Prostate gland (tissue), 2 donors: ENCODE results near the gene ZSWIM6. TPM values are rescaled to one million over a fixed set of nuclear protein-coding genes. Genes with fewer than 3 reads are reported as not detected.

Experiments used
- DNase-seq: peaks from one replicate; pipeline ENCODE4 v3.0.0-alpha.2; 2019; ENCODE audit warnings: low spot score
- H3K27ac ChIP-seq, 2 donors: fragments of 200-600 bp; sonication (generic); 2 replicates each; pipeline ENCODE4 v1.5.1; 2017 to 2019
- H3K27me3 ChIP-seq: fragments of 200-600 bp; sonication (generic); replicated peaks from 2 replicates; pipeline ENCODE4 v1.5.1; 2019; ENCODE audit not compliant: insufficient read depth
- H3K36me3 ChIP-seq, 2 donors: fragments of 200-600 bp; sonication (generic); 1 replicate in 1 of 2; 2 replicates in 1 of 2; pipeline versions ENCODE4 v1.5.1 to v1.8.1; 2017 to 2019
- H3K4me1 ChIP-seq: fragments of 200-600 bp; sonication (generic); replicated peaks from 2 replicates; pipeline ENCODE4 v1.5.1; 2019
- H3K4me3 ChIP-seq, 2 donors: fragments of 200-600 bp; sonication (generic); 2 replicates each; pipeline ENCODE4 v1.5.1; 2017 to 2019
- H3K9me3 ChIP-seq: fragments of 200-600 bp; sonication (generic); 2 replicates; pipeline ENCODE4 v1.5.1; 2017
- POLR2A ChIP-seq: fragments of 450-650 bp; IDR thresholded peaks from one replicate; pipeline ENCODE4 v1.6.1; 2016; ENCODE audit warnings: antibody characterized with exemption, mild to moderate bottlenecking
- POLR2AphosphoS5 ChIP-seq: sonication (generic); formaldehyde crosslinking; IDR thresholded peaks from one replicate; pipeline ENCODE4 v1.6.1; 2017; ENCODE audit warnings: antibody characterized with exemption
- WGBS: methylation state at CpG from one replicate; pipeline ENCODE4 v1.1.5; 2018; 5-methylcytosine and 5-hydroxymethylcytosine counted together
- intact Hi-C: fragments of 100-400 bp; cut with DNase I; formaldehyde crosslinking; loops from one replicate; pipeline ENCODE4 v1.14.2; 2022
- total RNA-seq, 2 donors: library from RNA; depleted of rRNA; stranded (reverse); fragments of >200 nt; gene quantifications; one replicate each; pipeline ENCODE4 v1.1.0, GENCODE V29; 2016
- TF ChIP-seq, protein P1 (sequence below), 4 experiments: fragments of 200-600 bp in 2 of 4; fragments of 450-650 bp in 2 of 4; sonication (generic) in 2 of 4; IDR thresholded peaks; 1 replicate in 3 of 4; 2 replicates in 1 of 4; pipeline ENCODE4 v1.5.1; 2016 to 2019; ENCODE audit warnings: antibody characterized with exemption in 4 of 4, mild to moderate bottlenecking in 2 of 4, moderate library complexity in 2 of 4

Gene ZSWIM6
- total RNA-seq, 2 donors from 2014 or later: 8.7 to 13.7 TPM

GRCh38 chr5:61342071-61342501 lies 10.0 kb downstream of the ZSWIM6 start:
- Histone ChIP-seq H3K27me3 (no peaks in the 10 kb centered on the region), H3K36me3 (no peaks in the 10 kb centered on the region), H3K4me1 (no peaks in the 10 kb centered on the region), H3K4me3 (no peak overlapping the region), H3K27ac (no peak overlapping the region), H3K9me3 (no peaks in the 10 kb centered on the region)
- WGBS: 80% methylated on average over 4 of the region's 4 CpGs
- intact Hi-C loops: no loop called here
- TF ChIP-seq POLR2AphosphoS5 (no peak), POLR2A (no peak)
- TF ChIP-seq, protein P1, sequence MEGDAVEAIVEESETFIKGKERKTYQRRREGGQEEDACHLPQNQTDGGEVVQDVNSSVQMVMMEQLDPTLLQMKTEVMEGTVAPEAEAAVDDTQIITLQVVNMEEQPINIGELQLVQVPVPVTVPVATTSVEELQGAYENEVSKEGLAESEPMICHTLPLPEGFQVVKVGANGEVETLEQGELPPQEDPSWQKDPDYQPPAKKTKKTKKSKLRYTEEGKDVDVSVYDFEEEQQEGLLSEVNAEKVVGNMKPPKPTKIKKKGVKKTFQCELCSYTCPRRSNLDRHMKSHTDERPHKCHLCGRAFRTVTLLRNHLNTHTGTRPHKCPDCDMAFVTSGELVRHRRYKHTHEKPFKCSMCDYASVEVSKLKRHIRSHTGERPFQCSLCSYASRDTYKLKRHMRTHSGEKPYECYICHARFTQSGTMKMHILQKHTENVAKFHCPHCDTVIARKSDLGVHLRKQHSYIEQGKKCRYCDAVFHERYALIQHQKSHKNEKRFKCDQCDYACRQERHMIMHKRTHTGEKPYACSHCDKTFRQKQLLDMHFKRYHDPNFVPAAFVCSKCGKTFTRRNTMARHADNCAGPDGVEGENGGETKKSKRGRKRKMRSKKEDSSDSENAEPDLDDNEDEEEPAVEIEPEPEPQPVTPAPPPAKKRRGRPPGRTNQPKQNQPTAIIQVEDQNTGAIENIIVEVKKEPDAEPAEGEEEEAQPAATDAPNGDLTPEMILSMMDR (IDR thresholded peaks at IDR 0.05): no peak
- DNase-seq: no peak

- H3K4me1 ChIP-seq: no peaks in the 10 kb centered on the region
- TF ChIP-seq POLR2AphosphoS5 (no peak), POLR2A (no peak)
- TF ChIP-seq, protein P1 (IDR thresholded peaks at IDR 0.05): no peak
- no peak overlapping the region for H3K4me3 ChIP-seq
- intact Hi-C loops: no loop called here
- H3K27ac ChIP-seq: no peak overlapping the region
- H3K36me3 ChIP-seq: no peaks in the 10 kb centered on the region
- no peaks in the 10 kb centered on the region for H3K27me3 ChIP-seq
- H3K9me3 ChIP-seq: no peaks in the 10 kb centered on the region
- 59% methylated on average over 6 of the region's 6 CpGs for WGBS
- no peak for DNase-seq
Measured at GRCh38 chr5:61344187-61344944, 12.3 kb downstream of the ZSWIM6 start.

GRCh38 chr5:61346511-61346910 lies 14.5 kb downstream of the ZSWIM6 start:
- 50% methylated on average over 2 of the region's 2 CpGs for WGBS
- TF ChIP-seq, protein P1 (IDR thresholded peaks at IDR 0.05): no peak
- no peak for TF ChIP-seq POLR2AphosphoS5
- Histone ChIP-seq H3K4me3 (no peak overlapping the region), H3K36me3 (no peaks in the 10 kb centered on the region), H3K27ac (no peak overlapping the region), H3K9me3 (no peaks in the 10 kb centered on the region), H3K4me1 (no peaks in the 10 kb centered on the region), H3K27me3 (no peaks in the 10 kb centered on the region)
- intact Hi-C loops: no loop called here
- DNase-seq: no peak

GRCh38 chr5:61347080-61347479 lies 15.0 kb downstream of the ZSWIM6 start:
- intact Hi-C loops: no loop called here
- TF ChIP-seq POLR2AphosphoS5 (no peak), POLR2A (no peak)
- TF ChIP-seq, protein P1 (IDR thresholded peaks at IDR 0.05): no peak
- H3K27me3 ChIP-seq: no peaks in the 10 kb centered on the region
- DNase-seq: no peak
- no peak overlapping the region for H3K27ac ChIP-seq
- 86% methylated on average over 3 of the region's 3 CpGs for WGBS
- H3K36me3 ChIP-seq: no peaks in the 10 kb centered on the region
- no peaks in the 10 kb centered on the region for H3K9me3 ChIP-seq
- H3K4me3 ChIP-seq: no peak overlapping the region
- no peaks in the 10 kb centered on the region for H3K4me1 ChIP-seq

- H3K9me3 ChIP-seq: no peaks in the 10 kb centered on the region
- no peak overlapping the region for H3K4me3 ChIP-seq
- H3K27ac ChIP-seq: no peak overlapping the region
- TF ChIP-seq, protein P1 (IDR thresholded peaks at IDR 0.05): no peak
- TF ChIP-seq POLR2A (no peak), POLR2AphosphoS5 (no peak)
- H3K36me3 ChIP-seq: no peaks in the 10 kb centered on the region
- no peaks in the 10 kb centered on the region for H3K27me3 ChIP-seq
- DNase-seq: no peak
- no peaks in the 10 kb centered on the region for H3K4me1 ChIP-seq
- intact Hi-C loops: no loop called here
- WGBS: 17% methylated on average over 2 of the region's 2 CpGs
Measured at GRCh38 chr5:61348447-61348846, 16.4 kb downstream of the ZSWIM6 start.
